ENCODE measurements around the gene IFNA10. TPM values are rescaled to one million over a fixed set of nuclear protein-coding genes. Genes with fewer than 3 reads are reported as not detected.
"Not testable (repeated sequence)": the region's sequence is repeated elsewhere in the genome, so short reads cannot be mapped to it uniquely, and the experiment has no call there.

IFNA10 gene
- total and polyA plus RNA-seq, 2 of the 4 experiments (the other 2 are of a cell fraction): not detected

- H3K4me3 ChIP-seq (ENCODE audit: insufficient read depth, low read depth, low read length); H3K9ac ChIP-seq (ENCODE audit: low read depth, low read length); H3K9me3 ChIP-seq (ENCODE audit: control insufficient read depth, insufficient read depth, low read length); H2BK15ac ChIP-seq (ENCODE audit: low read depth, low read length); H2BK120ac ChIP-seq (ENCODE audit: low read depth, low read length); intact Hi-C loops (cut with micrococcal nuclease); H2BK20ac ChIP-seq (ENCODE audit: low read depth, low read length); H4K8ac ChIP-seq (ENCODE audit: low read depth in 2 of 2, low read length in 2 of 2); H4K20me1 ChIP-seq (ENCODE audit: insufficient read depth, low read length); H3K56ac ChIP-seq (ENCODE audit: extremely low read depth, insufficient read depth, low read length); H2AK9ac ChIP-seq (replicated peaks; ENCODE audit: low read depth, low read length, poor library complexity); H4K91ac ChIP-seq (ENCODE audit: insufficient read depth, low read depth, low read length); H3K18ac ChIP-seq (ENCODE audit: low read depth, low read length); BruUV-seq (replicated peaks); H3K27me3 ChIP-seq (ENCODE audit: control insufficient read depth, insufficient read depth, low read length); DNase-seq; H3K4me1 ChIP-seq (ENCODE audit: control insufficient read depth, insufficient read depth, low read length); H2BK5ac ChIP-seq (ENCODE audit: low read depth, low read length, poor library complexity, severe bottlenecking); H3K14ac ChIP-seq (replicated peaks; ENCODE audit: low read depth, low read length); H3K36me3 ChIP-seq (ENCODE audit: control insufficient read depth, insufficient read depth, low read length); H3K27ac ChIP-seq (ENCODE audit: insufficient read depth, low read length); H3K4me2 ChIP-seq (ENCODE audit: low read depth, low read length); in situ Hi-C loops (cut with MboI; ENCODE audit: low sequenced_read_pairs); H3K23ac ChIP-seq (ENCODE audit: low read depth, low read length); CTCF ChIA-PET; H2AFZ ChIP-seq (replicated peaks; ENCODE audit: low read length, poor library complexity); H3K9me1 ChIP-seq (ENCODE audit: insufficient read depth, low read length); dilution Hi-C loops (cut with HindIII; ENCODE audit: low sequenced_read_pairs, unreplicated experiment); H4K5ac ChIP-seq (ENCODE audit: low read depth, low read length); H3K4ac ChIP-seq (ENCODE audit: low read depth, low read length); H2AK5ac ChIP-seq (ENCODE audit: low read depth, low read length); ATAC-seq (ENCODE audit: low read depth); POLR2A ChIA-PET (ENCODE audit: unreplicated experiment); H3K79me1 ChIP-seq (ENCODE audit: low read depth in 1 of 2, low read length in 2 of 2): not testable (repeated sequence)
- no CpG with 5 or more reads among the region's 2 CpGs for WGBS, 2 experiments (ENCODE audit: extremely low coverage in 2 of 2, insufficient read length in 1 of 2)
These were observed 40.4 kb downstream of the IFNA10 start, which contains the start of gene IFNA21 for GRCh38 chr9:21166560-21166959. TSS of gene IFNA21 (minus strand) at chr9:21166660. CDS start at chr9:21166612, 48 bp downstream.
